Neural cell (in vitro differentiated cells): ENCODE measurements around the gene CCDC112.

Source experiments
- EP300 ChIP-seq: fragments of 450-650 bp; conservative IDR thresholded peaks from 2 replicates; pipeline ENCODE4 v1.6.1; 2014; ENCODE audit warnings: antibody characterized with exemption, mild to moderate bottlenecking, moderate library complexity; ENCODE audit not compliant: poor library complexity, severe bottlenecking
- EZH2 ChIP-seq: fragments of 200-600, 300-800 bp; shearing (Covaris generic), sonication (generic); IDR thresholded peaks from 2 replicates; pipeline ENCODE4 v1.6.1; 2014; ENCODE audit warnings: antibody characterized with exemption, low read length, borderline replicate concordance, mild to moderate bottlenecking; ENCODE audit not compliant: insufficient read depth, poor library complexity, severe bottlenecking
- MXI1 ChIP-seq: fragments of 450-650 bp; conservative IDR thresholded peaks from 2 replicates; pipeline ENCODE4 v1.6.1; 2014; ENCODE audit warnings: antibody characterized with exemption, mild to moderate bottlenecking; ENCODE audit not compliant: poor library complexity, severe bottlenecking
- POLR2AphosphoS5 ChIP-seq: IDR thresholded peaks from 2 replicates; pipeline ENCODE4 v1.6.1; 2012
- RAD21 ChIP-seq: fragments of 450-650 bp; conservative IDR thresholded peaks from 2 replicates; pipeline ENCODE4 v1.6.1; 2014; ENCODE audit warnings: antibody characterized with exemption, mild to moderate bottlenecking, moderate library complexity
- SMC3 ChIP-seq: fragments of 450-650 bp; conservative IDR thresholded peaks from 2 replicates; pipeline ENCODE4 v1.6.1; 2014; ENCODE audit warnings: antibody characterized with exemption, mild to moderate bottlenecking, moderate library complexity; ENCODE audit not compliant: poor library complexity
- TAF1 ChIP-seq: IDR thresholded peaks from 2 replicates; pipeline ENCODE4 v1.6.1; 2012; ENCODE audit warnings: low read depth
- TF ChIP-seq, protein P1 (sequence below): fragments of 450-650 bp; IDR thresholded peaks from 2 replicates; pipeline ENCODE4 v1.5.1; 2014; ENCODE audit warnings: antibody characterized with exemption, mild to moderate bottlenecking, moderate library complexity; ENCODE audit not compliant: poor library complexity, severe bottlenecking
- TF ChIP-seq, protein P2 (sequence below): IDR thresholded peaks from 2 replicates; pipeline ENCODE4 v1.6.1; 2012; ENCODE audit warnings: borderline replicate concordance

DNA sequence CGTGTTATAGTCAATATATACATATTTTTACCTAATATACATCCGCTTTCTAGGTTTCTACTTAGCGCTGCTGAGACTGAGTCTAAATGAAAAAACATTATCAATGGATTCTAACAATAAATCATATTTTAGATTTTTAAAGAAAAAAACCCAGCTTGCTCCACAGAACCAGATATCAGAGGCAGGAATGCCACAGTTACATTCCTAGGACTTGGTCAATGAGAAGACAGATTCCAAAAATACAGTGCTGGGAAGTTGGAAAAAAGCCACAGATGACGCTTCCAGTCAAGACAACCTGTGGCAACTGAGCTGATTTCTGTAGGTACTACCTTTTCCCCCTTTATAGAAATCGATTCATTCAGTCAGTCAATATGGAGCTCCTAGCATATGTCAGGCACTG is 577 bp upstream of the CCDC112 start:
- no peak for TF ChIP-seq EZH2
- TF ChIP-seq, protein P1, sequence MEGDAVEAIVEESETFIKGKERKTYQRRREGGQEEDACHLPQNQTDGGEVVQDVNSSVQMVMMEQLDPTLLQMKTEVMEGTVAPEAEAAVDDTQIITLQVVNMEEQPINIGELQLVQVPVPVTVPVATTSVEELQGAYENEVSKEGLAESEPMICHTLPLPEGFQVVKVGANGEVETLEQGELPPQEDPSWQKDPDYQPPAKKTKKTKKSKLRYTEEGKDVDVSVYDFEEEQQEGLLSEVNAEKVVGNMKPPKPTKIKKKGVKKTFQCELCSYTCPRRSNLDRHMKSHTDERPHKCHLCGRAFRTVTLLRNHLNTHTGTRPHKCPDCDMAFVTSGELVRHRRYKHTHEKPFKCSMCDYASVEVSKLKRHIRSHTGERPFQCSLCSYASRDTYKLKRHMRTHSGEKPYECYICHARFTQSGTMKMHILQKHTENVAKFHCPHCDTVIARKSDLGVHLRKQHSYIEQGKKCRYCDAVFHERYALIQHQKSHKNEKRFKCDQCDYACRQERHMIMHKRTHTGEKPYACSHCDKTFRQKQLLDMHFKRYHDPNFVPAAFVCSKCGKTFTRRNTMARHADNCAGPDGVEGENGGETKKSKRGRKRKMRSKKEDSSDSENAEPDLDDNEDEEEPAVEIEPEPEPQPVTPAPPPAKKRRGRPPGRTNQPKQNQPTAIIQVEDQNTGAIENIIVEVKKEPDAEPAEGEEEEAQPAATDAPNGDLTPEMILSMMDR = no peak
- TF ChIP-seq, protein P2, sequence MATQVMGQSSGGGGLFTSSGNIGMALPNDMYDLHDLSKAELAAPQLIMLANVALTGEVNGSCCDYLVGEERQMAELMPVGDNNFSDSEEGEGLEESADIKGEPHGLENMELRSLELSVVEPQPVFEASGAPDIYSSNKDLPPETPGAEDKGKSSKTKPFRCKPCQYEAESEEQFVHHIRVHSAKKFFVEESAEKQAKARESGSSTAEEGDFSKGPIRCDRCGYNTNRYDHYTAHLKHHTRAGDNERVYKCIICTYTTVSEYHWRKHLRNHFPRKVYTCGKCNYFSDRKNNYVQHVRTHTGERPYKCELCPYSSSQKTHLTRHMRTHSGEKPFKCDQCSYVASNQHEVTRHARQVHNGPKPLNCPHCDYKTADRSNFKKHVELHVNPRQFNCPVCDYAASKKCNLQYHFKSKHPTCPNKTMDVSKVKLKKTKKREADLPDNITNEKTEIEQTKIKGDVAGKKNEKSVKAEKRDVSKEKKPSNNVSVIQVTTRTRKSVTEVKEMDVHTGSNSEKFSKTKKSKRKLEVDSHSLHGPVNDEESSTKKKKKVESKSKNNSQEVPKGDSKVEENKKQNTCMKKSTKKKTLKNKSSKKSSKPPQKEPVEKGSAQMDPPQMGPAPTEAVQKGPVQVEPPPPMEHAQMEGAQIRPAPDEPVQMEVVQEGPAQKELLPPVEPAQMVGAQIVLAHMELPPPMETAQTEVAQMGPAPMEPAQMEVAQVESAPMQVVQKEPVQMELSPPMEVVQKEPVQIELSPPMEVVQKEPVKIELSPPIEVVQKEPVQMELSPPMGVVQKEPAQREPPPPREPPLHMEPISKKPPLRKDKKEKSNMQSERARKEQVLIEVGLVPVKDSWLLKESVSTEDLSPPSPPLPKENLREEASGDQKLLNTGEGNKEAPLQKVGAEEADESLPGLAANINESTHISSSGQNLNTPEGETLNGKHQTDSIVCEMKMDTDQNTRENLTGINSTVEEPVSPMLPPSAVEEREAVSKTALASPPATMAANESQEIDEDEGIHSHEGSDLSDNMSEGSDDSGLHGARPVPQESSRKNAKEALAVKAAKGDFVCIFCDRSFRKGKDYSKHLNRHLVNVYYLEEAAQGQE = no peak
- no peak for TF ChIP-seq POLR2AphosphoS5
- no peak for TF ChIP-seq EP300
- TF ChIP-seq MXI1 = no peak
- TF ChIP-seq RAD21 = no peak
- no peak for TF ChIP-seq SMC3
- TF ChIP-seq TAF1 = no peak
